GM12878 (cell line): ENCODE results near the gene COIL. TPM values are rescaled to one million over a fixed set of nuclear protein-coding genes. Genes with fewer than 3 reads are reported as not detected.

Source experiments
- ATF7 ChIP-seq: fragments of 450-650 bp; IDR thresholded peaks from 2 replicates; pipeline ENCODE4 v1.6.1; 2016; ENCODE audit warnings: low read depth, mild to moderate bottlenecking
- BHLHE40 ChIP-seq, 2 experiments: fragments of 450-650 bp in 1 of 2; IDR thresholded peaks; 2 replicates each; pipeline ENCODE4 v1.6.1; 2011 to 2017; ENCODE audit warnings: low read depth in 2 of 2, borderline replicate concordance in 1 of 2, improper control_type of control experiment in 1 of 2, low read length in 1 of 2, mild to moderate bottlenecking in 1 of 2
- CHD1 ChIP-seq: IDR thresholded peaks from 2 replicates; pipeline ENCODE4 v1.6.1; 2012; ENCODE audit warnings: low read depth, low read length, improper control_type of control experiment
- CHD2 ChIP-seq: IDR thresholded peaks from 2 replicates; pipeline ENCODE4 v1.6.1; 2011; ENCODE audit warnings: low read depth, low read length, improper control_type of control experiment, borderline replicate concordance
- FOXK2 ChIP-seq: fragments of 450-650 bp; IDR thresholded peaks from 2 replicates; pipeline ENCODE4 v1.6.1; 2017; ENCODE audit warnings: mild to moderate bottlenecking, moderate library complexity
- FOXM1 ChIP-seq: IDR thresholded peaks from 2 replicates; pipeline ENCODE4 v1.6.1; 2012; ENCODE audit warnings: low read depth, mild to moderate bottlenecking, inconsistent platforms, low read length, moderate library complexity
- HCFC1 ChIP-seq: fragments of 150-350 bp; IDR thresholded peaks from 2 replicates; pipeline ENCODE4 v1.6.1; 2014; ENCODE audit warnings: low read length
- HDAC2 ChIP-seq: fragments of 200-600 bp; sonication (generic); IDR thresholded peaks from 2 replicates; pipeline ENCODE4 v1.6.1; 2017
- HDGF ChIP-seq: fragments of 450-650 bp; IDR thresholded peaks from 2 replicates; pipeline ENCODE4 v1.6.1; 2016; ENCODE audit warnings: antibody characterized with exemption
- IKZF1 ChIP-seq: fragments of 450-650 bp; conservative IDR thresholded peaks from 2 replicates; pipeline ENCODE4 v1.6.1; 2017; ENCODE audit warnings: antibody characterized with exemption, mild to moderate bottlenecking
- JUNB ChIP-seq: IDR thresholded peaks from 2 replicates; pipeline ENCODE4 v1.6.1; 2016; ENCODE audit warnings: antibody characterized with exemption, mild to moderate bottlenecking
- MTA2 ChIP-seq: fragments of 450-650 bp; IDR thresholded peaks from 2 replicates; pipeline ENCODE4 v1.6.1; 2016; ENCODE audit warnings: low read depth, mild to moderate bottlenecking, moderate library complexity
- MYB ChIP-seq: fragments of 150-350 bp; IDR thresholded peaks from 2 replicates; pipeline ENCODE4 v1.6.1; 2014; ENCODE audit warnings: mild to moderate bottlenecking, low read depth, low read length, borderline replicate concordance
- NFYB ChIP-seq: IDR thresholded peaks from 2 replicates; pipeline ENCODE4 v1.6.1; 2011; ENCODE audit warnings: low read depth, mild to moderate bottlenecking, low read length, improper control_type of control experiment, moderate library complexity; ENCODE audit not compliant: insufficient read depth
- NR2C1 ChIP-seq: fragments of 450-650 bp; IDR thresholded peaks from 2 replicates; pipeline ENCODE4 v1.6.1; 2017; ENCODE audit warnings: antibody characterized with exemption, mild to moderate bottlenecking, moderate library complexity
- PML ChIP-seq: IDR thresholded peaks from 2 replicates; pipeline ENCODE4 v1.6.1; 2012; ENCODE audit warnings: low read length, inconsistent platforms
- RB1 ChIP-seq: fragments of 450-650 bp; formaldehyde crosslinking; IDR thresholded peaks from 2 replicates; pipeline ENCODE4 v1.6.1; 2017; ENCODE audit warnings: mild to moderate bottlenecking, borderline replicate concordance
- RFX5 ChIP-seq: IDR thresholded peaks from 2 replicates; pipeline ENCODE4 v1.6.1; 2011; ENCODE audit warnings: low read depth, low read length, improper control_type of control experiment
- SIN3A ChIP-seq: IDR thresholded peaks from 2 replicates; pipeline ENCODE4 v1.6.1; 2012; ENCODE audit warnings: low read depth, low read length, improper control_type of control experiment
- SMARCA5 ChIP-seq: fragments of 450-650 bp; IDR thresholded peaks from 2 replicates; pipeline ENCODE4 v1.6.1; 2017; ENCODE audit warnings: mild to moderate bottlenecking
- SPI1 ChIP-seq: IDR thresholded peaks from 2 replicates; pipeline ENCODE4 v1.6.1; 2011; ENCODE audit warnings: low read depth, mild to moderate bottlenecking, low read length, moderate library complexity, borderline replicate concordance; ENCODE audit not compliant: insufficient read depth
- STAT3 ChIP-seq: IDR thresholded peaks from 2 replicates; pipeline ENCODE4 v1.6.1; 2011; ENCODE audit warnings: low read depth, low read length, improper control_type of control experiment
- TAF1 ChIP-seq: IDR thresholded peaks from 2 replicates; pipeline ENCODE4 v1.6.1; 2011; ENCODE audit warnings: mild to moderate bottlenecking, low read depth, low read length, borderline replicate concordance
- TARDBP ChIP-seq: IDR thresholded peaks from 2 replicates; pipeline ENCODE4 v1.6.1; 2016; ENCODE audit warnings: borderline replicate concordance
- polyA plus RNA-seq, 11 experiments: library from polyadenylated mRNA; depleted of rRNA in 4 of 11; unstranded in 6 of 11; stranded (reverse) in 5 of 11; fragments of >200 nt; fragmentation: Nextera tagmentation in 4 of 11; fragmentation: Illumina TruSeq in 1 of 11; extraction: Ambion mirVana in 4 of 11; extraction: Trizol in 1 of 11; gene quantifications; 1 replicate in 1 of 11; 2 replicates in 10 of 11; pipeline versions ENCODE4 v1.2.1 to v1.2.3, GENCODE V29; 2011 to 2016; ENCODE audit warnings: inconsistent platforms in 2 of 11, missing spikeins in 2 of 11, low read depth in 1 of 11
- total RNA-seq, 4 experiments: library from RNA; depleted of rRNA in 3 of 4; stranded (reverse); fragments of >200 nt in 3 of 4; fragmentation: Illumina TruSeq in 1 of 4; extraction: Trizol in 1 of 4; gene quantifications; 2 replicates each; pipeline versions ENCODE4 v1.2.1 to v1.2.3, GENCODE V29; 2013 to 2021
- TF ChIP-seq, protein P1 (sequence below): fragments of 150-350 bp; IDR thresholded peaks from 2 replicates; pipeline ENCODE4 v1.6.1; 2016; ENCODE audit warnings: low read depth, low read length
- TF ChIP-seq, protein P2 (sequence below): IDR thresholded peaks from 2 replicates; pipeline ENCODE4 v1.6.1; 2012; ENCODE audit warnings: low read length, inconsistent platforms
- TF ChIP-seq, protein P3 (sequence below): fragments of 450-650 bp; IDR thresholded peaks from 2 replicates; pipeline ENCODE4 v1.6.1; 2018; ENCODE audit warnings: borderline replicate concordance, mild to moderate bottlenecking; ENCODE audit not compliant: partially characterized antibody

COIL gene
- total and polyA plus RNA-seq, 10 of the 15 experiments (the other 5 are each of a cell fraction or from before 2014, with no cell fraction given), result 13.7 to 24.3 (median 17.4) TPM

DNA sequence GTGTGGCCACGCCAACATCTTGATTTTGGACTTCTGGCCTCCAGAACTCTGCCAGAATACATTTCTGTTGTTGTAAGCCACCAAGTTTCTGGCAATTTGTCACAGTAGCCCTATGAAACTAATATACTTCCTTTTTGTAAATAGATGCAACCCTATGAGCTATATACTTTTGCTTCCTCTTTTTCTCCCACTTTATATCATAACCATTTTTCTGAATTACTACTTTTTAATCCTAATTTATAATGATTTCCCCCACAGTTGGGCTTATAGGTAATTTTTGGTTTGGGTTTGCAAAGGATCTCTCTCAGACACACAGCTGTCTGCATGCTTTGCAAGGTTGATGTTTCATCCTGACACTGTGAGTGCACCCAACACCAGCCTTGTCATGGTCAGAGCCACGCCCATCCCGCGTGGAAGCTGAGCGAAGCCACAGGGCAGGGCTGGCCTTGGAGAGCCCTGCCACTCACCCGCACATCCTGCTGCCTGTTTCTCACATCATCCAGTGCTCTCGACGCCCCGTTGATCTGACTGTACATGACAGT is 52.8 kb downstream of the COIL start (continued):
- no peak for TF ChIP-seq RB1
- TF ChIP-seq, protein P1, sequence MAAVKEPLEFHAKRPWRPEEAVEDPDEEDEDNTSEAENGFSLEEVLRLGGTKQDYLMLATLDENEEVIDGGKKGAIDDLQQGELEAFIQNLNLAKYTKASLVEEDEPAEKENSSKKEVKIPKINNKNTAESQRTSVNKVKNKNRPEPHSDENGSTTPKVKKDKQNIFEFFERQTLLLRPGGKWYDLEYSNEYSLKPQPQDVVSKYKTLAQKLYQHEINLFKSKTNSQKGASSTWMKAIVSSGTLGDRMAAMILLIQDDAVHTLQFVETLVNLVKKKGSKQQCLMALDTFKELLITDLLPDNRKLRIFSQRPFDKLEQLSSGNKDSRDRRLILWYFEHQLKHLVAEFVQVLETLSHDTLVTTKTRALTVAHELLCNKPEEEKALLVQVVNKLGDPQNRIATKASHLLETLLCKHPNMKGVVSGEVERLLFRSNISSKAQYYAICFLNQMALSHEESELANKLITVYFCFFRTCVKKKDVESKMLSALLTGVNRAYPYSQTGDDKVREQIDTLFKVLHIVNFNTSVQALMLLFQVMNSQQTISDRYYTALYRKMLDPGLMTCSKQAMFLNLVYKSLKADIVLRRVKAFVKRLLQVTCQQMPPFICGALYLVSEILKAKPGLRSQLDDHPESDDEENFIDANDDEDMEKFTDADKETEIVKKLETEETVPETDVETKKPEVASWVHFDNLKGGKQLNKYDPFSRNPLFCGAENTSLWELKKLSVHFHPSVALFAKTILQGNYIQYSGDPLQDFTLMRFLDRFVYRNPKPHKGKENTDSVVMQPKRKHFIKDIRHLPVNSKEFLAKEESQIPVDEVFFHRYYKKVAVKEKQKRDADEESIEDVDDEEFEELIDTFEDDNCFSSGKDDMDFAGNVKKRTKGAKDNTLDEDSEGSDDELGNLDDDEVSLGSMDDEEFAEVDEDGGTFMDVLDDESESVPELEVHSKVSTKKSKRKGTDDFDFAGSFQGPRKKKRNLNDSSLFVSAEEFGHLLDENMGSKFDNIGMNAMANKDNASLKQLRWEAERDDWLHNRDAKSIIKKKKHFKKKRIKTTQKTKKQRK, result no peak
- no peak for TF ChIP-seq BHLHE40 (IDR thresholded peaks at IDR 0.05; ENCODE audit: borderline replicate concordance in 1 of 2, low read depth in 2 of 2, low read length in 1 of 2)
- peak; percentile 31; the same call in 1 of the 2 replicates for TF ChIP-seq SPI1
- TF ChIP-seq ATF7, result peak; percentile 48; the same call in 1 of the 2 replicates
- no peak for TF ChIP-seq NR2C1
- TF ChIP-seq STAT3, result no peak
- TF ChIP-seq JUNB, result 0 out of 2 replicates have a peak, but pooled peaks have one; percentile 36
- no peak for TF ChIP-seq FOXK2
- no peak for TF ChIP-seq TARDBP
- TF ChIP-seq HDAC2, result no peak
- no peak for TF ChIP-seq RFX5
- TF ChIP-seq HDGF, result no peak
- TF ChIP-seq NFYB, result no peak
- TF ChIP-seq SIN3A, result peak; percentile 64; the same call in 1 of the 2 replicates
- TF ChIP-seq, protein P2, sequence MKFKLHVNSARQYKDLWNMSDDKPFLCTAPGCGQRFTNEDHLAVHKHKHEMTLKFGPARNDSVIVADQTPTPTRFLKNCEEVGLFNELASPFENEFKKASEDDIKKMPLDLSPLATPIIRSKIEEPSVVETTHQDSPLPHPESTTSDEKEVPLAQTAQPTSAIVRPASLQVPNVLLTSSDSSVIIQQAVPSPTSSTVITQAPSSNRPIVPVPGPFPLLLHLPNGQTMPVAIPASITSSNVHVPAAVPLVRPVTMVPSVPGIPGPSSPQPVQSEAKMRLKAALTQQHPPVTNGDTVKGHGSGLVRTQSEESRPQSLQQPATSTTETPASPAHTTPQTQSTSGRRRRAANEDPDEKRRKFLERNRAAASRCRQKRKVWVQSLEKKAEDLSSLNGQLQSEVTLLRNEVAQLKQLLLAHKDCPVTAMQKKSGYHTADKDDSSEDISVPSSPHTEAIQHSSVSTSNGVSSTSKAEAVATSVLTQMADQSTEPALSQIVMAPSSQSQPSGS, result peak; percentile 53; the same call in 1 of the 2 replicates
- no peak for TF ChIP-seq FOXM1
- peak; percentile 69 for TF ChIP-seq IKZF1
- no peak for TF ChIP-seq TAF1
- no peak for TF ChIP-seq CHD1
- no peak for TF ChIP-seq HCFC1
- TF ChIP-seq MYB, result no peak
- TF ChIP-seq CHD2, result no peak
- TF ChIP-seq MTA2, result peak; percentile 42; the same call in 1 of the 2 replicates
- 0 out of 2 replicates have a peak, but pooled peaks have one; percentile 31 for TF ChIP-seq SMARCA5
- no peak for TF ChIP-seq PML
- TF ChIP-seq, protein P3, sequence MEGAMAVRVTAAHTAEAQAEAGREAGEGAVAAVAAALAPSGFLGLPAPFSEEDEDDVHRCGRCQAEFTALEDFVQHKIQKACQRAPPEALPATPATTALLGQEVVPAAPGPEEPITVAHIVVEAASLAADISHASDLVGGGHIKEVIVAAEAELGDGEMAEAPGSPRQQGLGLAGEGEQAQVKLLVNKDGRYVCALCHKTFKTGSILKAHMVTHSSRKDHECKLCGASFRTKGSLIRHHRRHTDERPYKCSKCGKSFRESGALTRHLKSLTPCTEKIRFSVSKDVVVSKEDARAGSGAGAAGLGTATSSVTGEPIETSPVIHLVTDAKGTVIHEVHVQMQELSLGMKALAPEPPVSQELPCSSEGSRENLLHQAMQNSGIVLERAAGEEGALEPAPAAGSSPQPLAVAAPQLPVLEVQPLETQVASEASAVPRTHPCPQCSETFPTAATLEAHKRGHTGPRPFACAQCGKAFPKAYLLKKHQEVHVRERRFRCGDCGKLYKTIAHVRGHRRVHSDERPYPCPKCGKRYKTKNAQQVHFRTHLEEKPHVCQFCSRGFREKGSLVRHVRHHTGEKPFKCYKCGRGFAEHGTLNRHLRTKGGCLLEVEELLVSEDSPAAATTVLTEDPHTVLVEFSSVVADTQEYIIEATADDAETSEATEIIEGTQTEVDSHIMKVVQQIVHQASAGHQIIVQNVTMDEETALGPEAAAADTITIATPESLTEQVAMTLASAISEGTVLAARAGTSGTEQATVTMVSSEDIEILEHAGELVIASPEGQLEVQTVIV, result no peak
